C4-2B (cell line): ENCODE measurements around the gene DRC1.

Experiments
- CTCF ChIP-seq: fragments of 450-650 bp; conservative IDR thresholded peaks from 2 replicates; pipeline ENCODE4 v1.5.1; 2017; ENCODE audit warnings: mild to moderate bottlenecking
- ZFX ChIP-seq: fragments of 450-650 bp; IDR thresholded peaks from 2 replicates; pipeline ENCODE4 v1.6.1; 2017

- TF ChIP-seq CTCF, result no peak
- no peak for TF ChIP-seq ZFX
Measured at GRCh38 chr2:26504002-26504401, 102.3 kb downstream of the DRC1 start.
